Cardiac muscle cell (in vitro differentiated cells and primary cell): ENCODE data around the gene OR56B1. TPM values are rescaled to one million over a fixed set of nuclear protein-coding genes. Genes with fewer than 3 reads are reported as not detected.

Experiments used
- DNase-seq, 2 donors: peaks; one replicate each; pipeline versions ENCODE4 v3.0.0 to v3.0.0-alpha.2; 2010 to 2017; ENCODE audit warnings: low read depth in 1 of 2, low spot score in 1 of 2
- H3K27ac ChIP-seq: fragments of 200-600 bp; sonication (generic); 2 replicates; pipeline ENCODE4 v1.5.1; 2016
- H3K27me3 ChIP-seq: fragments of 200-600 bp; sonication (generic); 2 replicates; pipeline ENCODE4 v1.6.0; 2016; ENCODE audit warnings: control low read depth
- H3K36me3 ChIP-seq: fragments of 200-600 bp; sonication (generic); 2 replicates; pipeline ENCODE4 v1.5.1; 2016; ENCODE audit warnings: control low read depth
- H3K4me1 ChIP-seq: fragments of 200-600 bp; sonication (generic); 2 replicates; pipeline ENCODE4 v1.8.1; 2017; ENCODE audit warnings: low read depth, mild to moderate bottlenecking, mixed run types
- H3K4me3 ChIP-seq: fragments of 200-600 bp; sonication (generic); 2 replicates; pipeline ENCODE4 v1.5.1; 2016; ENCODE audit warnings: mild to moderate bottlenecking
- H3K9me3 ChIP-seq: fragments of 200-600 bp; sonication (generic); 2 replicates; pipeline ENCODE4 v1.5.1; 2017; ENCODE audit warnings: low read depth, mild to moderate bottlenecking, control low read depth
- polyA plus RNA-seq: library from polyadenylated mRNA; unstranded; fragments of >200 nt; fragmentation: Nextera tagmentation; extraction: Ambion mirVana; gene quantifications from 2 replicates; pipeline ENCODE4 v1.2.1, GENCODE V29; 2016
- total RNA-seq: library from RNA; depleted of rRNA; stranded (reverse); fragments of >200 nt; gene quantifications from 2 replicates; pipeline ENCODE4 v1.2.3, GENCODE V29; 2016
- TF ChIP-seq, protein P1 (sequence below): IDR thresholded peaks from 2 replicates; pipeline ENCODE4 v1.5.1; 2012; ENCODE audit warnings: low read depth, mild to moderate bottlenecking, low read length

Gene OR56B1
- total and polyA plus RNA-seq, 2 experiments from 2014 or later = not detected

DNA sequence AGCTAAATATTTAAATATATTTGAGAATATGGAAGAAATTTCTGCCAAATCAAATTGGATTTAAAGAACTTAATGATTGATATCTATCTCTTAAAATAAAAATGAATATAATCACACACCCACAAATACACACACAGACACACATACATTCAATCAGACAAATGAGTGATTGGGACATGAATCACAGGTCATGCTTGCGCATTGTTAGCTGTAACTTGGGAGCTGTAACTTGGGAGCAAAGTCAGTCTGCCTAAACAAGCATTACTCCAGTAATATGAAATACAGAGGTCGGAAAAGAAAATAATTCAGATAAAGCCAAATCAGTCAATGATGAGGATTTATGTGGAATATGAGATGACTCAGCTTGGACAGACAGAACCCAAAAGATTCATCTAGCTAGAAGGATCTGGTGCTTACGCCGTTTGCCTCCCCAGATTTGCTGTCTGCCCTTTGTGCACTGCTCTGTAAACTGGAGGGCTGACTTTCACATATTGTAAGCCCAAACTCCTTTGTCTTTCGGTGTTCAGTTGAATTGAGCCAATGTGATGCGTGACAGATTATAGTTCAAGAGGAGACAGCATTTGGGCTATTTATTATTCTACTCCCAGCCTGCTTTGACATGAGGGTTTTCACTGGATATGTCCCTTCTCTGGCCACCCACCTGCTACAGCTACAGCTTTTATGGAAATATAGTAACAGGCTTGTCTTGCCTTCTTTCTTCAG, 1.6 kb downstream of the OR56B1 start:
- H3K4me3 ChIP-seq = no peak overlapping the region
- H3K27ac ChIP-seq = no peak overlapping the region
- H3K4me1 ChIP-seq = no peaks in the 10 kb centered on the region
- no peaks in the 10 kb centered on the region for H3K9me3 ChIP-seq
- no peaks in the 10 kb centered on the region for H3K36me3 ChIP-seq
- H3K27me3 ChIP-seq = peaks cover 5% of the 10 kb centered on the region
- TF ChIP-seq, protein P1, sequence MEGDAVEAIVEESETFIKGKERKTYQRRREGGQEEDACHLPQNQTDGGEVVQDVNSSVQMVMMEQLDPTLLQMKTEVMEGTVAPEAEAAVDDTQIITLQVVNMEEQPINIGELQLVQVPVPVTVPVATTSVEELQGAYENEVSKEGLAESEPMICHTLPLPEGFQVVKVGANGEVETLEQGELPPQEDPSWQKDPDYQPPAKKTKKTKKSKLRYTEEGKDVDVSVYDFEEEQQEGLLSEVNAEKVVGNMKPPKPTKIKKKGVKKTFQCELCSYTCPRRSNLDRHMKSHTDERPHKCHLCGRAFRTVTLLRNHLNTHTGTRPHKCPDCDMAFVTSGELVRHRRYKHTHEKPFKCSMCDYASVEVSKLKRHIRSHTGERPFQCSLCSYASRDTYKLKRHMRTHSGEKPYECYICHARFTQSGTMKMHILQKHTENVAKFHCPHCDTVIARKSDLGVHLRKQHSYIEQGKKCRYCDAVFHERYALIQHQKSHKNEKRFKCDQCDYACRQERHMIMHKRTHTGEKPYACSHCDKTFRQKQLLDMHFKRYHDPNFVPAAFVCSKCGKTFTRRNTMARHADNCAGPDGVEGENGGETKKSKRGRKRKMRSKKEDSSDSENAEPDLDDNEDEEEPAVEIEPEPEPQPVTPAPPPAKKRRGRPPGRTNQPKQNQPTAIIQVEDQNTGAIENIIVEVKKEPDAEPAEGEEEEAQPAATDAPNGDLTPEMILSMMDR = no peak
- no peak for DNase-seq

DNA sequence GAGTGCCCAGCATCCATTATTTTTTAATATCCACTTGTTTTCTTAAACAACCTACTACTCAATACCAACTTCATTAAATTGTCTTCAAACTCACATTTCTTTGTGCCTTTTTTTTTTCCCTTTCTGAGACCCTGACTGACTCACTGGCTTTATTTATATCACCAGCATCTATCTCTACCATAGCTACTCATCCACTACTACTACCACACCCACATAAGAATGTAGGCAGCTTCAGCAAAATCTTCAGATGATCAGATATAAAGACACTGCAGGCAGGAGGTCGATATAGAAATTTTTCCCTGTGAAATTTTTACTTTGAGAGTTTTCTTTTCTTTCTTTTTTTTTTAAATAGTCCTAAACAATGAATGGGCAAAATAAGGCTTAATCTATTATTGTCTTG, 2.2 kb downstream of the OR56B1 start:
- H3K27ac ChIP-seq = no peak overlapping the region
- no peak for DNase-seq
- H3K27me3 ChIP-seq = peaks cover 5% of the 10 kb centered on the region
- H3K4me1 ChIP-seq = no peaks in the 10 kb centered on the region
- TF ChIP-seq, protein P1 = no peak
- H3K4me3 ChIP-seq = no peak overlapping the region
- H3K9me3 ChIP-seq = no peaks in the 10 kb centered on the region
- no peaks in the 10 kb centered on the region for H3K36me3 ChIP-seq

DNA sequence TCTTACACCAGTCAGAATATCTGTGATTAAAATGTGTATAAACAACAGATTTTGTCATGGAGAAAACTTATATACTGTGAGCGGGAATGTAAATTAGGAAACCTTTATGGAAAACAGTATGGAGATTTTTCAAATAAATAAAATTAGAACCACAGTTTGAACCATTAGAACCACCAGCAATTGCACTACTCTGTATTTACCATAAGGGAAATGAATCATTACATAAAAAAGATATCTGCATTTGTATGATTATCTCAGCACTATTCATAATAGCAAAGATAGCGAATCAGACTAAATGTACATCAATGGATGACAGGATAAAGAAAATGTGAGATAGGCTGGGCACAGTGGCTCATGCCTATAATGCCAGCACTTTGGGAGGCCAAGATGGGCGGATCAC, 10.4 kb downstream of the OR56B1 start:
- Histone ChIP-seq H3K9me3 (no peaks in the 10 kb centered on the region), H3K4me3 (no peak overlapping the region), H3K4me1 (no peaks in the 10 kb centered on the region), H3K27me3 (no peaks in the 10 kb centered on the region), H3K36me3 (no peaks in the 10 kb centered on the region), H3K27ac (no peak overlapping the region)
- TF ChIP-seq, protein P1 = no peak
- no peak for DNase-seq

DNA sequence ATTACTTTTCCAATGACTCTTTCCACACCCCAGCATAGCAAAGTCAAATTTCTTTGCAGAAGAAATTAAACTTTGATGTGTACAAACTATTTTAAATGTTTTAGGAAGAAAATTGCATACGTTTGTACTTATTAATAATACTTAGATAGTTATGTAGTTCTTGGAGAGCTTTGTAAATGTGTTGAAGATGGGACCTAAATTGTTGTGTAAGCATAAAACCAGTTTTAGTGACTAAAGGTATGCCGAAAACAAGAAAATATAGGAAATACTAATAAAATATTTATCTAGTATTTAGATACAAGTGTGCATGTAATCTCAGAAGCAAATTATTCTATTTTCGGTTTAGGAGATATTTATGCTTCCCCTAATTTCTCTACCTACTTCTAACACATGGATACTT, 13.6 kb downstream of the OR56B1 start:
- no peak for DNase-seq
- no peaks in the 10 kb centered on the region for H3K4me1 ChIP-seq
- no peak overlapping the region for H3K4me3 ChIP-seq
- TF ChIP-seq, protein P1 = no peak
- H3K27me3 ChIP-seq = no peaks in the 10 kb centered on the region
- H3K9me3 ChIP-seq = no peaks in the 10 kb centered on the region
- H3K27ac ChIP-seq = no peak overlapping the region
- no peaks in the 10 kb centered on the region for H3K36me3 ChIP-seq

DNA sequence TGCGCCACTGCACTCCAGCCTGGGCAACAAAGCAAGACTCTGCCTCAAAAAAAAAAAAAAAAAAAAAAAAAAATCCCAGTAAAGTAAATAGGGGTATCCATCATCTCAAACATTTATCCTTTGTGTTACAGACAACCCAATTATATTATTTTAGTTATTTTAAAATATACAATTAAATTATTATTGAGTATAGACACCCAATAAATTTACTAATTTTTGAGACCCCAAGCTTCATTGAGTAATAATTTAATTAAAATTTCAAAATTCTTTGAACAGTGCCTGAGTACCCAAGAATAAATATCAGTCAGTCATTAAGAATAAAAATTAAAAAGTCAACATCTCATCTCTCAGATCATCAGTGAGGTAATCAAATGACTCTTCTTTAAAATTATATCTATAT, 17.7 kb downstream of the OR56B1 start, which contains the start of gene OR52N4:
Gene OR52N4, plus strand, starts transcription at position 301 of the 400 bp plus-strand sequence. CDS start 498 bp downstream, outside the sequence.
- Histone ChIP-seq H3K4me1 (no peaks in the 10 kb centered on the region), H3K27ac (no peak within 1 kb of the TSS), H3K4me3 (no peak within 1 kb of the TSS), H3K9me3 (no peaks in the 10 kb centered on the region), H3K27me3 (no peaks in the 10 kb centered on the region), H3K36me3 (no peaks in the 10 kb centered on the region)
- TF ChIP-seq, protein P1 = no peak
- no peak for DNase-seq
